Ishikawa (cell line): ENCODE results near the gene OR51B2.

ENCODE experiments used
- EGR1 ChIP-seq: IDR thresholded peaks from 2 replicates; pipeline ENCODE4 v1.6.1; 2012
- EP300 ChIP-seq: IDR thresholded peaks from 2 replicates; pipeline ENCODE4 v1.6.1; 2012; ENCODE audit warnings: borderline replicate concordance
- NFIC ChIP-seq: IDR thresholded peaks from 2 replicates; pipeline ENCODE4 v1.6.1; 2012
- RAD21 ChIP-seq: IDR thresholded peaks from 2 replicates; pipeline ENCODE4 v1.6.1; 2012; ENCODE audit warnings: low read depth
- TAF1 ChIP-seq: IDR thresholded peaks from 2 replicates; pipeline ENCODE4 v1.6.1; 2012; ENCODE audit warnings: low read depth, mild to moderate bottlenecking
- YY1 ChIP-seq: IDR thresholded peaks from 2 replicates; pipeline ENCODE4 v1.6.1; 2012; ENCODE audit warnings: low read depth
- TF ChIP-seq, protein P1 (sequence below): IDR thresholded peaks from 2 replicates; pipeline ENCODE4 v1.6.1; 2012
- TF ChIP-seq, protein P2 (sequence below): IDR thresholded peaks from 2 replicates; pipeline ENCODE4 v1.6.1; 2012; ENCODE audit warnings: low read depth, mild to moderate bottlenecking

DNA sequence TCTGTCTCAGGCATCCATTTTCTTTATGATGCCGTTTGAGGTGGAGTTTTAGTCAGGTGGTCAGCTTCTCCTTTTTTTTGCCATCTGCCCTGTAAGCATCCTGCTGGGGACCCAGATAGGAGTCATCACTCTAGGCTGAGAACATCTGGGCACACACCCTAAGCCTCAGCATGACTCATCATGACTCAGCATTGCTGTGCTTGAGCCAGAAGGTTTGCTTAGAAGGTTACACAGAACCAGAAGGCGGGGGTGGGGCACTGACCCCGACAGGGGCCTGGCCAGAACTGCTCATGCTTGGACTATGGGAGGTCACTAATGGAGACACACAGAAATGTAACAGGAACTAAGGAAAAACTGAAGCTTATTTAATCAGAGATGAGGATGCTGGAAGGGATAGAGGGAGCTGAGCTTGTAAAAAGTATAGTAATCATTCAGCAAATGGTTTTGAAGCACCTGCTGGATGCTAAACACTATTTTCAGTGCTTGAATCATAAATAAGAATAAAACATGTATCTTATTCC is 43.5 kb downstream of the OR51B2 start:
- TF ChIP-seq EGR1 (no peak), NFIC (no peak), EP300 (no peak), TAF1 (no peak), RAD21 (no peak), YY1 (no peak)
- TF ChIP-seq, protein P1, sequence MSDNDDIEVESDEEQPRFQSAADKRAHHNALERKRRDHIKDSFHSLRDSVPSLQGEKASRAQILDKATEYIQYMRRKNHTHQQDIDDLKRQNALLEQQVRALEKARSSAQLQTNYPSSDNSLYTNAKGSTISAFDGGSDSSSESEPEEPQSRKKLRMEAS: no peak
- TF ChIP-seq, protein P2, sequence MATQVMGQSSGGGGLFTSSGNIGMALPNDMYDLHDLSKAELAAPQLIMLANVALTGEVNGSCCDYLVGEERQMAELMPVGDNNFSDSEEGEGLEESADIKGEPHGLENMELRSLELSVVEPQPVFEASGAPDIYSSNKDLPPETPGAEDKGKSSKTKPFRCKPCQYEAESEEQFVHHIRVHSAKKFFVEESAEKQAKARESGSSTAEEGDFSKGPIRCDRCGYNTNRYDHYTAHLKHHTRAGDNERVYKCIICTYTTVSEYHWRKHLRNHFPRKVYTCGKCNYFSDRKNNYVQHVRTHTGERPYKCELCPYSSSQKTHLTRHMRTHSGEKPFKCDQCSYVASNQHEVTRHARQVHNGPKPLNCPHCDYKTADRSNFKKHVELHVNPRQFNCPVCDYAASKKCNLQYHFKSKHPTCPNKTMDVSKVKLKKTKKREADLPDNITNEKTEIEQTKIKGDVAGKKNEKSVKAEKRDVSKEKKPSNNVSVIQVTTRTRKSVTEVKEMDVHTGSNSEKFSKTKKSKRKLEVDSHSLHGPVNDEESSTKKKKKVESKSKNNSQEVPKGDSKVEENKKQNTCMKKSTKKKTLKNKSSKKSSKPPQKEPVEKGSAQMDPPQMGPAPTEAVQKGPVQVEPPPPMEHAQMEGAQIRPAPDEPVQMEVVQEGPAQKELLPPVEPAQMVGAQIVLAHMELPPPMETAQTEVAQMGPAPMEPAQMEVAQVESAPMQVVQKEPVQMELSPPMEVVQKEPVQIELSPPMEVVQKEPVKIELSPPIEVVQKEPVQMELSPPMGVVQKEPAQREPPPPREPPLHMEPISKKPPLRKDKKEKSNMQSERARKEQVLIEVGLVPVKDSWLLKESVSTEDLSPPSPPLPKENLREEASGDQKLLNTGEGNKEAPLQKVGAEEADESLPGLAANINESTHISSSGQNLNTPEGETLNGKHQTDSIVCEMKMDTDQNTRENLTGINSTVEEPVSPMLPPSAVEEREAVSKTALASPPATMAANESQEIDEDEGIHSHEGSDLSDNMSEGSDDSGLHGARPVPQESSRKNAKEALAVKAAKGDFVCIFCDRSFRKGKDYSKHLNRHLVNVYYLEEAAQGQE: no peak
